Panc1 (cell line): ENCODE data around the gene RCOR3. TPM values are rescaled to one million over a fixed set of nuclear protein-coding genes. Genes with fewer than 3 reads are reported as not detected.

ENCODE experiments used
- ATAC-seq: fragments of 200-7000 bp; cut with Tn5 transposase; 2 replicates; pipeline ENCODE4 v1.9.1; 2020; ENCODE audit warnings: mild to moderate bottlenecking, moderate library complexity
- BruUV-seq: library from RNA; stranded (reverse); fragments of 400-500 nt; replicated peaks from 2 replicates; lab custom pipeline; 2021; lab: Mats Ljungman, UMichigan
- CTCF ChIA-PET: fragments of 300-600 bp; sonication (Branson Sonifier 250); formaldehyde crosslinking; loops from one replicate; lab custom pipeline; 2022; ENCODE audit warnings: antibody characterized with exemption; lab: Charles Lee
- POLR2A ChIA-PET: fragments of 300-600 bp; sonication (Branson Sonifier 250); formaldehyde crosslinking; loops from one replicate; lab custom pipeline; 2022; ENCODE audit warnings: antibody characterized with exemption; lab: Charles Lee
- DNase-seq: peaks from one replicate; pipeline ENCODE4 v3.0.0-alpha.2; 2010; ENCODE audit warnings: low read depth, low spot score
- H3K27ac ChIP-seq: 2 replicates; pipeline ENCODE4 v1.5.1; 2011; ENCODE audit warnings: mild to moderate bottlenecking, low read length, inconsistent platforms
- H3K27me3 ChIP-seq: fragments of 200-500 bp; sonication (Bioruptor generic); 2 replicates; pipeline ENCODE4 v1.6.0; 2014; ENCODE audit warnings: low read length, inconsistent platforms; ENCODE audit not compliant: control insufficient read depth, insufficient read depth
- H3K36me3 ChIP-seq: fragments of 200-500 bp; sonication (Bioruptor generic); 2 replicates; pipeline ENCODE4 v1.5.1; 2014; ENCODE audit warnings: inconsistent platforms, mild to moderate bottlenecking, low read length, moderate library complexity; ENCODE audit not compliant: control insufficient read depth, insufficient read depth
- H3K4me1 ChIP-seq: 2 replicates; pipeline ENCODE4 v1.5.1; 2011; ENCODE audit warnings: inconsistent platforms, mild to moderate bottlenecking, low read length, moderate library complexity; ENCODE audit not compliant: control insufficient read depth, insufficient read depth
- H3K4me3 ChIP-seq, 2 experiments: 2 replicates each; pipeline ENCODE4 v1.5.1; 2011 to 2012; ENCODE audit warnings: low read depth in 2 of 2, low read length in 2 of 2, mild to moderate bottlenecking in 2 of 2, inconsistent platforms in 1 of 2, moderate library complexity in 1 of 2
- H3K9me3 ChIP-seq: fragments of 200-500 bp; sonication (Bioruptor generic); 2 replicates; pipeline ENCODE4 v1.5.1; 2014; ENCODE audit warnings: low read depth, mild to moderate bottlenecking, inconsistent platforms, low read length, moderate library complexity; ENCODE audit not compliant: control insufficient read depth, insufficient read depth
- POLR2AphosphoS5 ChIP-seq: IDR thresholded peaks from 2 replicates; pipeline ENCODE4 v1.6.1; 2012; ENCODE audit warnings: mild to moderate bottlenecking, low read depth, low read length, moderate library complexity
- SIN3A ChIP-seq: IDR thresholded peaks from 2 replicates; pipeline ENCODE4 v1.6.1; 2012; ENCODE audit warnings: low read depth, mild to moderate bottlenecking, low read length, moderate library complexity, borderline replicate concordance; ENCODE audit not compliant: insufficient read depth
- TCF7L2 ChIP-seq: IDR thresholded peaks from 2 replicates; pipeline ENCODE4 v1.6.1; 2011; ENCODE audit warnings: mild to moderate bottlenecking, low read depth, low read length, inconsistent platforms
- in situ Hi-C: cut with HindIII; loops from 2 replicates; pipeline ENCODE4 v1.10.0; 2016; ENCODE audit warnings: low sequenced_read_pairs, low pct_unique_long_range_greater_than_20kb
- intact Hi-C: fragments of 100-400 bp; cut with micrococcal nuclease; formaldehyde crosslinking; loops from one replicate; pipeline ENCODE4 v1.10.0; 2022; ENCODE audit not compliant: unreplicated experiment
- total RNA-seq: library from RNA; stranded (reverse); gene quantifications from one replicate; pipeline ENCODE4 v1.2.1, GENCODE V29; 2021; ENCODE audit not compliant: unreplicated experiment
- TF ChIP-seq, protein P1 (sequence below): fragments of 450-650 bp; IDR thresholded peaks from 2 replicates; pipeline ENCODE4 v1.5.1; 2017; ENCODE audit warnings: mild to moderate bottlenecking
- TF ChIP-seq, protein P2 (sequence below), 2 experiments: IDR thresholded peaks; 2 replicates each; pipeline ENCODE4 v1.6.1; 2011 to 2012; ENCODE audit warnings: low read depth in 2 of 2, control low read depth in 1 of 2, low read length in 1 of 2, mild to moderate bottlenecking in 1 of 2, moderate library complexity in 1 of 2; ENCODE audit not compliant: insufficient read depth in 1 of 2

RCOR3 gene
- total RNA-seq, 1 experiment from 2014 or later: 40.4 TPM

DNA sequence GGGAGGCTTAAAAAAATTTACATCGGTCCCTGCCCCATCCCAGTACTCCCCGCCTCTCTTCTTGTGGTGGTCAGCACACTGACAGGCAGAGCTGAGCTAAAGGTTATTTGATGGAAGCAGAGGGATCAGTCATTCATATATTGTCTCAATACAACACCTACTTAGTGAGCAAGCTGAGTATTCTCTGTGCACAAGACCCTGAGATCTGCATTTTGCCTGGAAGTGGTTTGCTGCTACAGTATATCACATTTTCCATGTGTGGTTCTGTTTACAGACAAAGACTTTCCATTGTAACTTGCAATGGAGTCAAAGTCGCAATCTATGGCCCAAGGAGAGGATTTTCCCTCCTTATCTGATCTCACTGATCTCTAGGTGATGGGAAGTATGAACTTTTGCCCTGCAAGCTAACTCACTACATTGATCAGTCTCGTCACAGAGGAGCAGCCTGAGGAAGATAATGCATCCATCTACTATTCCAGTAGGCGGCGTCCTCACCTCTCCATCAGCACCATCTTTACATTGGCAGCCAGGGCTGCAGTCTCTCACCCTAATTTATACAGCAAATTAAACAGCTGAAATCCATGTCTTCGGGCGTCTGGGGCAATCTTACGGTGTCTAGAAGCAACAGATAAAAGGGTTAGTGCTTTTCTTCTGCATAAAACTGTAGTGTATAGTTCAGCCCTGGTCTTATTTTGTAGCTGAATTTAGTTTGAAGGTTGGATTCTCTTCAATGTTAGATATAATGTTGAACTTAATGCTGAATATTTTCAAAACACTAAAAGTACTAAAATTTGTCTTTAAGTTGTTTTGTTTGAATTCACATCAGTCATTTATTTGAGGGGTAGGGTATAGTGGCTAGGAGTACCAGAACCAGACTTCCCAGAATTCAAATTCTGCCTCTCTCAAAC is 64.2 kb downstream of the RCOR3 start:
- CTCF ChIA-PET: interaction anchor here (0.6 to 1.6 kb wide), 3 partner anchors 33 to 190 kb away, joined by 3 to 6 read pairs (median 6); no protein-coding TSS in a partner anchor
- DNase-seq (peak; percentile 60), ATAC-seq (peak; percentile 85)
- Histone ChIP-seq H3K4me3 (no peak overlapping the region), H3K36me3 (no peaks in the 10 kb centered on the region), H3K9me3 (no peaks in the 10 kb centered on the region), H3K27me3 (no peaks in the 10 kb centered on the region), H3K4me1 (peaks cover 7% of the 10 kb centered on the region), H3K27ac (no peak overlapping the region)
- POLR2A ChIA-PET: no interaction called here
- TF ChIP-seq POLR2AphosphoS5 (no peak), TCF7L2 (no peak), SIN3A (no peak)
- TF ChIP-seq, protein P1, sequence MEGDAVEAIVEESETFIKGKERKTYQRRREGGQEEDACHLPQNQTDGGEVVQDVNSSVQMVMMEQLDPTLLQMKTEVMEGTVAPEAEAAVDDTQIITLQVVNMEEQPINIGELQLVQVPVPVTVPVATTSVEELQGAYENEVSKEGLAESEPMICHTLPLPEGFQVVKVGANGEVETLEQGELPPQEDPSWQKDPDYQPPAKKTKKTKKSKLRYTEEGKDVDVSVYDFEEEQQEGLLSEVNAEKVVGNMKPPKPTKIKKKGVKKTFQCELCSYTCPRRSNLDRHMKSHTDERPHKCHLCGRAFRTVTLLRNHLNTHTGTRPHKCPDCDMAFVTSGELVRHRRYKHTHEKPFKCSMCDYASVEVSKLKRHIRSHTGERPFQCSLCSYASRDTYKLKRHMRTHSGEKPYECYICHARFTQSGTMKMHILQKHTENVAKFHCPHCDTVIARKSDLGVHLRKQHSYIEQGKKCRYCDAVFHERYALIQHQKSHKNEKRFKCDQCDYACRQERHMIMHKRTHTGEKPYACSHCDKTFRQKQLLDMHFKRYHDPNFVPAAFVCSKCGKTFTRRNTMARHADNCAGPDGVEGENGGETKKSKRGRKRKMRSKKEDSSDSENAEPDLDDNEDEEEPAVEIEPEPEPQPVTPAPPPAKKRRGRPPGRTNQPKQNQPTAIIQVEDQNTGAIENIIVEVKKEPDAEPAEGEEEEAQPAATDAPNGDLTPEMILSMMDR: peak; percentile 96
- TF ChIP-seq, protein P2, sequence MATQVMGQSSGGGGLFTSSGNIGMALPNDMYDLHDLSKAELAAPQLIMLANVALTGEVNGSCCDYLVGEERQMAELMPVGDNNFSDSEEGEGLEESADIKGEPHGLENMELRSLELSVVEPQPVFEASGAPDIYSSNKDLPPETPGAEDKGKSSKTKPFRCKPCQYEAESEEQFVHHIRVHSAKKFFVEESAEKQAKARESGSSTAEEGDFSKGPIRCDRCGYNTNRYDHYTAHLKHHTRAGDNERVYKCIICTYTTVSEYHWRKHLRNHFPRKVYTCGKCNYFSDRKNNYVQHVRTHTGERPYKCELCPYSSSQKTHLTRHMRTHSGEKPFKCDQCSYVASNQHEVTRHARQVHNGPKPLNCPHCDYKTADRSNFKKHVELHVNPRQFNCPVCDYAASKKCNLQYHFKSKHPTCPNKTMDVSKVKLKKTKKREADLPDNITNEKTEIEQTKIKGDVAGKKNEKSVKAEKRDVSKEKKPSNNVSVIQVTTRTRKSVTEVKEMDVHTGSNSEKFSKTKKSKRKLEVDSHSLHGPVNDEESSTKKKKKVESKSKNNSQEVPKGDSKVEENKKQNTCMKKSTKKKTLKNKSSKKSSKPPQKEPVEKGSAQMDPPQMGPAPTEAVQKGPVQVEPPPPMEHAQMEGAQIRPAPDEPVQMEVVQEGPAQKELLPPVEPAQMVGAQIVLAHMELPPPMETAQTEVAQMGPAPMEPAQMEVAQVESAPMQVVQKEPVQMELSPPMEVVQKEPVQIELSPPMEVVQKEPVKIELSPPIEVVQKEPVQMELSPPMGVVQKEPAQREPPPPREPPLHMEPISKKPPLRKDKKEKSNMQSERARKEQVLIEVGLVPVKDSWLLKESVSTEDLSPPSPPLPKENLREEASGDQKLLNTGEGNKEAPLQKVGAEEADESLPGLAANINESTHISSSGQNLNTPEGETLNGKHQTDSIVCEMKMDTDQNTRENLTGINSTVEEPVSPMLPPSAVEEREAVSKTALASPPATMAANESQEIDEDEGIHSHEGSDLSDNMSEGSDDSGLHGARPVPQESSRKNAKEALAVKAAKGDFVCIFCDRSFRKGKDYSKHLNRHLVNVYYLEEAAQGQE (IDR thresholded peaks at IDR 0.05; ENCODE audit: insufficient read depth in 1 of 2, low read depth in 2 of 2, low read length in 1 of 2): no peak
- no TSS peak for BruUV-seq
- intact Hi-C loops: loop anchor here (1.0 to 10.0 kb wide), 3 partner anchors 61 to 191 kb away; no protein-coding TSS in a partner anchor
- in situ Hi-C loops: no loop called here

DNA sequence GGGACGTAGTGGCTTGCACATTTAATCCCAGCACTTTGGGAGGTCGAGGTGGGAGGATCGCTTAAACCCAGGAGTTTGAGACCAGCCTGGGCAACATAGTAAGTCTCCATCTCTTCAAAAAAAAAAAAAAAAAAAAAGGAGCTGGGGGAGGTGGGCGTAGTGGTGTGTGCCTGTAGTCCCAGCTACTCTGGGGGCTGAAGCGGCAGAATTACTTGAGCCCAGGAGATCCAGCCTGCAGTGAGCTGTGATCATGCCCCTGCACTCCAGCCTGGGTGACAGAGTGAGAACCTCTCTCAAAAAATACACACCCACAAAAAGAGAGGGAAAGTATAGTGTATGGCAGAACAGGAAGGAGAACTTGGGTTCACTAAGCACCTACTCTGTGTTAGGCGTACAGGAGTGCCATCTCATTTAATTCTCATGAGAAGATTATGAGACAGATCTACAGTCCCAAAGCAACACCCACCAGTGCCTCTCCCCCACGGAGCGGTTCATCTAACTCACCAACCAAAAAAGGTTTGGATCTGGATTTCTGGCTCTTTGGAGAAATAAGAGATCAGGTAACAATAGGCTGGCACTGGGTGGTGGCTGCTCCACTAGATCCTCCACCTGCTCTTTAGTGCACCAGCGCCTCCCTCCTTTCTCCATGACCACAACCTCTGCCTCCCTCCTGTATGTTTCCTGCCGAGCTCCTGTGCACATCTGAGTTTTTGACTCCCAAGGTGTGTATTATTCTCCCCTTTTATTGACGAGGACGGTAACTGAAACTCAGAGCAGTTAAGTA is 66.0 kb downstream of the RCOR3 start:
- intact Hi-C loops (loop anchor here (5.0 to 10.0 kb wide), 3 partner anchors 60 to 332 kb away; no protein-coding TSS in a partner anchor), in situ Hi-C loops (no loop called here)
- POLR2A ChIA-PET: interaction anchor here (0.6 kb wide), 2 partner anchors 39 to 314 kb away, joined by 4 to 5 read pairs; no protein-coding TSS in a partner anchor
- CTCF ChIA-PET: no interaction called here
- Histone ChIP-seq H3K27ac (no peak overlapping the region), H3K9me3 (no peaks in the 10 kb centered on the region), H3K4me3 (no peak overlapping the region), H3K36me3 (no peaks in the 10 kb centered on the region), H3K4me1 (peaks cover 11% of the 10 kb centered on the region), H3K27me3 (no peaks in the 10 kb centered on the region)
- TF ChIP-seq, protein P1: no peak
- TF ChIP-seq, protein P2 (IDR thresholded peaks at IDR 0.05; ENCODE audit: insufficient read depth in 1 of 2, low read depth in 2 of 2, low read length in 1 of 2): no peak
- no peak for TF ChIP-seq TCF7L2
- no peak for TF ChIP-seq POLR2AphosphoS5
- no peak for TF ChIP-seq SIN3A
- BruUV-seq: no TSS peak
- DNase-seq: no peak
- ATAC-seq: no peak
